ENCODE measurements around the gene SLC25A26.

- TF ChIP-seq RAD21 (CRISPR knock-in tag; IDR thresholded peaks at IDR 0.05), result no peak
- TF ChIP-seq SMARCE1 (IDR thresholded peaks at IDR 0.05; ENCODE audit: borderline replicate concordance), result no peak
- TF ChIP-seq POLR2A (IDR thresholded peaks at IDR 0.05; ENCODE audit: insufficient read depth in 1 of 2, low read depth in 2 of 2, low read length in 2 of 2), result no peak
- TF ChIP-seq CHD2 (IDR thresholded peaks at IDR 0.05; ENCODE audit: low read depth, low read length), result no peak
- TF ChIP-seq, protein P1, sequence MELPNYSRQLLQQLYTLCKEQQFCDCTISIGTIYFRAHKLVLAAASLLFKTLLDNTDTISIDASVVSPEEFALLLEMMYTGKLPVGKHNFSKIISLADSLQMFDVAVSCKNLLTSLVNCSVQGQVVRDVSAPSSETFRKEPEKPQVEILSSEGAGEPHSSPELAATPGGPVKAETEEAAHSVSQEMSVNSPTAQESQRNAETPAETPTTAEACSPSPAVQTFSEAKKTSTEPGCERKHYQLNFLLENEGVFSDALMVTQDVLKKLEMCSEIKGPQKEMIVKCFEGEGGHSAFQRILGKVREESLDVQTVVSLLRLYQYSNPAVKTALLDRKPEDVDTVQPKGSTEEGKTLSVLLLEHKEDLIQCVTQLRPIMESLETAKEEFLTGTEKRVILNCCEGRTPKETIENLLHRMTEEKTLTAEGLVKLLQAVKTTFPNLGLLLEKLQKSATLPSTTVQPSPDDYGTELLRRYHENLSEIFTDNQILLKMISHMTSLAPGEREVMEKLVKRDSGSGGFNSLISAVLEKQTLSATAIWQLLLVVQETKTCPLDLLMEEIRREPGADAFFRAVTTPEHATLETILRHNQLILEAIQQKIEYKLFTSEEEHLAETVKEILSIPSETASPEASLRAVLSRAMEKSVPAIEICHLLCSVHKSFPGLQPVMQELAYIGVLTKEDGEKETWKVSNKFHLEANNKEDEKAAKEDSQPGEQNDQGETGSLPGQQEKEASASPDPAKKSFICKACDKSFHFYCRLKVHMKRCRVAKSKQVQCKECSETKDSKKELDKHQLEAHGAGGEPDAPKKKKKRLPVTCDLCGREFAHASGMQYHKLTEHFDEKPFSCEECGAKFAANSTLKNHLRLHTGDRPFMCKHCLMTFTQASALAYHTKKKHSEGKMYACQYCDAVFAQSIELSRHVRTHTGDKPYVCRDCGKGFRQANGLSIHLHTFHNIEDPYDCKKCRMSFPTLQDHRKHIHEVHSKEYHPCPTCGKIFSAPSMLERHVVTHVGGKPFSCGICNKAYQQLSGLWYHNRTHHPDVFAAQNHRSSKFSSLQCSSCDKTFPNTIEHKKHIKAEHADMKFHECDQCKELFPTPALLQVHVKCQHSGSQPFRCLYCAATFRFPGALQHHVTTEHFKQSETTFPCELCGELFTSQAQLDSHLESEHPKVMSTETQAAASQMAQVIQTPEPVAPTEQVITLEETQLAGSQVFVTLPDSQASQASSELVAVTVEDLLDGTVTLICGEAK (IDR thresholded peaks at IDR 0.05), result no peak
- TF ChIP-seq, protein P1 (CRISPR knock-in tag; IDR thresholded peaks at IDR 0.05), result no peak
Observed at GRCh38 chr3:66396888-66397287, 176.1 kb downstream of the SLC25A26 start.
